RKO (cell line): ENCODE results near the gene CABP4.
"Not testable (repeated sequence)": the region's sequence is repeated elsewhere in the genome, so short reads cannot be mapped to it uniquely, and the experiment has no call there.

Experiments
- DNase-seq: peaks from one replicate; pipeline ENCODE4 v3.0.0-alpha.2; 2016; ENCODE audit warnings: low spot score

CABP4 gene

GRCh38 chr11:67453816-67454732 is 1.1 kb upstream of the CABP4 start:
- no peak for DNase-seq

DNA sequence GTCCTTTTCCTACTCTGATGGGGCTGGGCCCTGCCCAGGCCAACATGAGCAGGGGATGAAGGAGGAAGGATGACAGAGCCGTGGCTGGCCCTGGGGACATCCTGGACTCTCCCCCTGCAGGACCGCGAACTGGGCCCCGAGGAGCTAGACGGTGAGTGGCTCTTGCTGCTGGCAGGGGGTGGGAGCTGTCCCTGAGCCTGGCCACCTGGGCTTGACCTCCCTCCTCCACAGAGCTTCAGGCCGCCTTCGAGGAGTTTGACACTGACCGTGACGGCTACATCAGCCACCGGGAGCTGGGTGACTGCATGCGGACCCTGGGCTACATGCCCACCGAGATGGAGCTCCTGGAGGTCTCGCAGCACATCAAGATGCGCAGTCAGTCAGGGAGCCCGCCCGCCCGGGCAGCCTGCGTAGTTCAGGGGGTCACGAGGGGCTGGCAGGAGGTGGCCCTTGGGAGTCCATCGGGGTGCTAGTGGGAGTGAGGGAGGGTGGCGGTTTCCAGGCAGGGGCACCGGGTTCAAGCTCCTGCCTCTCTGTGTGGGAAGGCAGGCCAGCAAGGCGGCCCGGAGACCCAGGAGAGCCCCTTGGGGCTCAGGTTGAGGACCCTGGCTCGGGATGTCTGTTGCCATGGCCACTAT is 1.0 kb downstream of the CABP4 start:
- DNase-seq: no peak

- DNase-seq: no peak
Observed at GRCh38 chr11:67457453-67457852, 2.3 kb downstream of the CABP4 start.

DNA sequence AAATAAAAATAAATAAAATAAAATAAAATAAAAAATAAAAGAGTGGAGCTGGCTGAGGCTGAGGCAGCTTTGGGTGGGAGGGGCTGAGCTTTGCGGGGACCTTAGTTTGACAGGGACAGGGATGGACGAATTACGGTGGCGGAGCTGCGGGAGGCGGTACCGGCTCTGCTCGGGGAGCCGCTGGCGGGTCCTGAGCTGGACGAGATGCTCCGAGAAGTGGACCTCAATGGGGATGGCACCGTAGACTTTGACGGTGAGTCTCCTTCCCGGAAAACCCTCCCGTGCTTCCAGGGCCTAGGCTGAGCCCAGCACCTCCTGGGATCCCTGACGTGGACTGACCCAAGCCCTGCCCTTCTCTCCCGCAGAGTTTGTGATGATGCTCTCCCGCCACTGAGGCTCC is 3.1 kb downstream of the CABP4 start:
- DNase-seq: no peak

GRCh38 chr11:67463186-67463585 is 8.0 kb downstream of the CABP4 start:
- DNase-seq: no peak

DNA sequence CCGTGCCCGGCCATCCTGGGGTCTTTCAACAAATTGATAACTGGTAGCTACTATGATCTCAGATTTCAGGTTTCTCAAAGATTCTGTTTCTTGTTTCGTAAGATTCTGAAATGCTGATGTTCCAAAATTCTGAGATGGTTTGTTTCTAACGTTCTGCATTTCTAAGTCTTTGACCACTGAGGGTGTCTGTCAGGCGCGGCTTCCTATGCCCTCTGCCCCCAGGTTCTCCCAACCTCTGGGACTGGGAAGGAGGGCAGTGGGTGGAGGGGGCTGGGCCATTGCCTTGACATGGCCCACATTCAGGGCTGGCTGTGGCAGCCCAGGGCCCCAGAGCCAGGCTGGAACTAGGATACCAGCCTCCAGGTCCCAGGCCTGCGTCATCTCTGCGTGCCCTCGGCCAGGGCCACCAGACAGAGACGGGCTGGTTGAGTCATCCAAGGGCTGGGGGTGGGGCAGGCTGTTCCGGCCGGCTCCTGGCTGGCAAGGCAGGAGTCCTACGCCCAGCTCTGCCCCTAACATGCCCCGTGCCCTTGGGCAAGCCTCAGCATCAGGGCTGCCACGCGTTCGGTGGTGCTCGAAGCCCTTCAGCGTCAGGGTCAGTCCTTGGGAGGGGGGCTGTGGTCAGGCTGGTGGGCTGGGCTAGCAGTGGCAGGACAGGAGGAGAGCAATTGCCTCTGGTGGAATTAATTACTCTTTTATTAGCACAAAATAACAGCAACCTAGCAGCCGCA is 8.7 kb downstream of the CABP4 start:
- peak; percentile 89 for DNase-seq

GRCh38 chr11:67464411-67465188 is 9.4 kb downstream of the CABP4 start:
- peak; percentile 90 for DNase-seq

GRCh38 chr11:67465189-67465510 is 10.0 kb downstream of the CABP4 start:
- peak; percentile 45 for DNase-seq

DNA sequence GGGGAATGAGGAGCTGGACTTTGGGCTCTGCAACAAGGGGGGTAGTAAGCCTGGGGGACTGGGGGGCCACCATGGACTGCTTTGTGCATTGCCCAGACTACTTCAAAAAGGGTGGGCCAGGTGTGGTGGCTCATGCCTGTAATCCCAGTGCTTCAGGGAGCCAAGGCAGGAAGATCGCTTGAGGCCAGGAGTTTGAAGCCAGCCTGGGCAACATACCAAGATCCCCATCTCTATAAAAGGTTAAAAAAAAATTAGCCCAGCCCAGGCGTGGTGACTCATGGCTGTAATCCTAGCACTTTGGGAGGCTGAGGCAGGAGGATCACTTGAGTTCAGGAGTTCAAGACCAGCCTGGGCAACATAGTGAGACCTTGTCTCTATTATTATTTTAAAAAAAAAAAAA is 10.4 kb downstream of the CABP4 start:
- DNase-seq: peak; percentile 59

GRCh38 chr11:67466367-67466766 is 11.2 kb downstream of the CABP4 start:
- DNase-seq: no peak

DNA sequence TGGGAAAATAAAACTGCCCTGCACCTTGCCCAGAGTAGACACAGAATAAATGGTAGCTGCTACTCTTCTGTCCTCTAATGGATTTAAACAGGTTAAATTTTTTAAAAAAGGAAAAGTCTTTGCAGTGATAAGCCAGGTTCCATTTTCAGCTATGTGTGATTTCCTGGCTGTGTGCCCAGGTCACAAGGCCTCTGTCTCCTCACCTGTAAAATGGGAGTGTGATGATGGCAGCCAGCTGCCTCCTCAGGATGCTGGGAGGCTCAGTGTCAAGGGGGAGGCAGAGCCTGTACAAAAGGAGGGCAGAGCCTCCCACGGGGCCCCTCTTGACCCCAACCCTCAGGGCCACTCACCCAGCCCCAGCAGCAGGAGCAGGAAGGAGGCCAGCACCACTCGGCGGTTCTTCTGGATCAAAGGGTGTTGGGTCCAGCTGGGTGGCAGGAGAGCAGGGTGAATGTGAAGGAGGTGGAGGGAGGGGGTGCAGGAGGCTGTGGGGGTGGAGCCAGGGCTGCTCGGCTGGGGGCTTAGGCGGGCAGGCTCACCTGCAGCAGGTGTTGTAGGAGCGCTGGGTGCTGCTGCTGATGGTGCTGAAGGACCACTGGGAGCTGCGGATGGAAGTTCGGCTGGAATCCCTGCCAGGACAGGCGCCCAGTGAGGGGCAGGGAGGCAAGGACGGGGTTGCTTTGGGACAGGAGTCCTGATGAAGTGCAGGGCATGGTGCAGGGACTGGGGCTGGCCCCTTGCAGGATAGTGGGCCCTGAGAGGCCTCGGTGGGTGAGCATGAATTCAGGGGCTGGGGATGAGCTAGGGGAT is 12.0 kb downstream of the CABP4 start:
- no peak for DNase-seq

GRCh38 chr11:67468056-67468455 is 12.9 kb downstream of the CABP4 start:
- DNase-seq: no peak

DNA sequence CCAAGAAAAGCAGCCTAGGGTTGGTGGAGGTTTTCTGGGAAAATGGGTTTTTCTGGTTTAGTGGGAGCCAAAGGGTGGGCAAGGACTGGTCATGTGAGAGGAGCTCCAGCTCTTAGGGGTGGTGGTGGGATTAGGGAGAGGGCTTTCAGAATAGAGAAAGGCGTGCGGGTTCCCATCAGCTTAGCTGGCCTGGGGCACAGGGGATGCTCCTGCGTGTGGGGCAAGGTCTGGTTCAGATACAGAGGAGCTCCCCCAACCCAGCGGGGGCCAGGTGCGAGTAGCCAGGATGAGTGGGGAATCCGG is 13.3 kb downstream of the CABP4 start:
- no peak for DNase-seq

GRCh38 chr11:67468759-67469507 is 13.8 kb downstream of the CABP4 start, which contains the start of gene TMEM134:
Gene TMEM134, minus strand, starts transcription at chr11:67469251. Its CDS starts 59 bp downstream, at chr11:67469192.
- peak; percentile 92 for DNase-seq

GRCh38 chr11:67469508-67469811 is 14.3 kb downstream of the CABP4 start:
- no peak for DNase-seq

DNA sequence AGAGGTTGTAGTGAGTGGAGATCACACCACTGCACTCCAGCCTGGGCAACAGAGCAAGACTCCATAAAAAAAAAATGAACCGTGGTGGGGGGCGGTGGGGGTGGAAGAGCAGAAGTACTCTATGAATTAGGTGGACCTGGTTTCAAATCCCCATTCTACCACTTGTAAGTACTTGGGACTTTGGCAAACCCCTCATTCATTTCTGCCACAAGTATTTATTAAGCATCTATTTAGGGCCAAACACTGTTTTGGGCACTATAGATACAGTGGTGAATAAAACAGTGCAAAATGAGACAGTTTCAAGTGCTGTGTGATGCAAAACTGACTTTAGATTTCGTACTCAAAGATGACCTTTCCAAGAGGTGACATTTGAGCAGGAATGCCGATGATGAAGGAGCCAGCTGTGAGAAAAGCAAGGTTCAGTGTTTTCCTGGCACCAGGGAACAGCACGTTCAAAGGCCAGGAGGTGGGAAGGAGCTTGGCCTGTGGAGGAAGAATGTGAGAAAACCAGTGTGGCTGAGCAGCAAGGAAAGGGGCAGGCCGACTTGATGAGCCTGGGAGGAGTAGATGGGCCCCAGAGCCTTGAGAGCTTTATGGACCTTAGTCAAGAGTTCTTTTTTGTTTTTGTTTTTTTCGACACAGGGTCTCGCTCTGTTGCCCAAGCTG is 15.3 kb downstream of the CABP4 start:
- no peak for DNase-seq

DNA sequence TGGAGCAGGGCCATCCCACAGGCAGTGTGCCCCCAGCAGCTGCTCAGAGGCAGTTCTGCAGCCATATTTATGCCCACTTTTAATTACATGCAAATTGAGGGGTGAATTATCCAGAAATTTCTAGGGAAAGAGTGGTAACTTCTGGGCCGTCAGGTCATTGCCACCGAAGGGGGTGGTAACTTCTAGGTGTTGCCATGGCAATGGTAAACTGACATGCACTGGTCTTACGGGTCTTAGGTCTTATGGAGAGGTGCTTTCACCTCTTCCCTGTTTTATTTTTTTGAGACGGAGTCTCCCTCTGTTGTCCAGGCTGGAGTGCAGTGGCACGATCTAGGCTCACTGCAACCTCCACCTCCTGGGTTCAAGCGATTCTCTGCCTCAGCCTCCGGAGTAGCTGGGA is 17.7 kb downstream of the CABP4 start:
- no peak for DNase-seq

DNA sequence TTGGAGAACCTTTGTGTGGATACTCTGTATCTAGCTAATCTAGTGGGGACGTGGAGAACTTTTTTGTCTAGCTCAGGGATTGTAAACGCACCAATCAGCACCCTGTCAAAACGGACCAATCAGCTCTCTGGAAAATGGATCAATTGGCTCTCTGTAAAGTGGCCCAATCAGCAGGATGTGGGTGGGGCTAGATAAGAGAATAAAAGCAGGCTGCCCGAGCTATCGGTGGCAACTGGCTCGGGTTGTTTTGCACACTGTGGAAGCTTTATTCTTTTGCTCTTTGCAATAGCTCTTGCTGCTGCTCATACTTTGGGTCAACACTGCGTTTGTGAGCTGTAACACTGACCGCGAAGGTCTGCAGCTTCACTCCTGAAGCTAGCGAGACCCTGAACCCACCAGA is 21.5 kb downstream of the CABP4 start:
- not testable (repeated sequence) for DNase-seq

- DNase-seq: not testable (repeated sequence)
Observed at GRCh38 chr11:67477344-67478050, 22.3 kb downstream of the CABP4 start.
